GM19372 (cell line): Measurements from ENCODE around the gene LRTM2.

ENCODE experiments used
- ATAC-seq: cut with Tn5 transposase; IDR thresholded peaks from one replicate; pipeline ENCODE4 v1.9.1; 2021; ENCODE audit warnings: mild to moderate bottlenecking, low read depth, moderate library complexity; ENCODE audit not compliant: unreplicated experiment

Gene LRTM2

GRCh38 chr12:1839956-1840951 is 19.9 kb downstream of the LRTM2 start:
- no peak for ATAC-seq

GRCh38 chr12:1840981-1841425 is 20.6 kb downstream of the LRTM2 start:
- ATAC-seq, result no peak

GRCh38 chr12:1841586-1842182 is 21.3 kb downstream of the LRTM2 start:
- no peak for ATAC-seq

- no peak for ATAC-seq
These were observed 22.0 kb downstream of the LRTM2 start for GRCh38 chr12:1842183-1842904.

- ATAC-seq, result no peak
These were observed 22.7 kb downstream of the LRTM2 start for GRCh38 chr12:1842905-1843640.

- no peak for ATAC-seq
These were observed 23.3 kb downstream of the LRTM2 start for GRCh38 chr12:1843641-1844005.

GRCh38 chr12:1844223-1844622 is 23.9 kb downstream of the LRTM2 start:
- ATAC-seq, result no peak

- ATAC-seq, result no peak
These were observed 24.5 kb downstream of the LRTM2 start for GRCh38 chr12:1844661-1845409.

GRCh38 chr12:1845427-1845826 is 25.1 kb downstream of the LRTM2 start:
- no peak for ATAC-seq

GRCh38 chr12:1845886-1846285 is 25.5 kb downstream of the LRTM2 start:
- ATAC-seq, result no peak

GRCh38 chr12:1846421-1847405 is 26.3 kb downstream of the LRTM2 start:
- no peak for ATAC-seq

GRCh38 chr12:1847411-1847810 is 27.0 kb downstream of the LRTM2 start:
- ATAC-seq, result no peak

- no peak for ATAC-seq
These were observed 27.8 kb downstream of the LRTM2 start for GRCh38 chr12:1848146-1848545.

GRCh38 chr12:1848745-1849144 is 28.4 kb downstream of the LRTM2 start:
- ATAC-seq, result no peak

GRCh38 chr12:1851151-1851701 is 30.9 kb downstream of the LRTM2 start:
- no peak for ATAC-seq

- ATAC-seq, result no peak
These were observed 31.7 kb downstream of the LRTM2 start for GRCh38 chr12:1852076-1852475.

GRCh38 chr12:1853716-1854115 is 33.4 kb downstream of the LRTM2 start:
- no peak for ATAC-seq

- no peak for ATAC-seq
These were observed 34.9 kb downstream of the LRTM2 start for GRCh38 chr12:1855241-1855640.
